Osteoblast (primary cell): Measurements from ENCODE around the gene PCK2. TPM values are rescaled to one million over a fixed set of nuclear protein-coding genes. Genes with fewer than 3 reads are reported as not detected.
A peak's percentile ranks its signal among the peaks of the same experiment; 100 is the strongest.

Source experiments
- DNase-seq: peaks from one replicate; pipeline ENCODE4 v3.0.0; 2011; ENCODE audit warnings: low spot score, mixed read lengths; ENCODE audit not compliant: insufficient read length; ENCODE audit errors: missing footprints
- H2AFZ ChIP-seq: 2 replicates; pipeline ENCODE4 v1.6.0; 2011; ENCODE audit warnings: mild to moderate bottlenecking, low read length
- H3K27ac ChIP-seq: 2 replicates; pipeline ENCODE4 v1.5.1; 2011; ENCODE audit warnings: mild to moderate bottlenecking, low read depth, low read length, moderate library complexity
- H3K27me3 ChIP-seq: 2 replicates; pipeline ENCODE4 v1.6.0; 2012; ENCODE audit warnings: mild to moderate bottlenecking, control low read depth, inconsistent platforms, low read length, moderate library complexity; ENCODE audit not compliant: insufficient read depth
- H3K36me3 ChIP-seq: 2 replicates; pipeline ENCODE4 v1.5.1; 2011; ENCODE audit warnings: mild to moderate bottlenecking, low read length, control low read depth, moderate library complexity; ENCODE audit not compliant: insufficient read depth
- H3K4me1 ChIP-seq: 2 replicates; pipeline ENCODE4 v1.5.1; 2011; ENCODE audit warnings: mild to moderate bottlenecking, low read length, control low read depth, moderate library complexity; ENCODE audit not compliant: insufficient read depth
- H3K4me2 ChIP-seq: 2 replicates; pipeline ENCODE4 v1.6.0; 2011; ENCODE audit warnings: mild to moderate bottlenecking, low read length; ENCODE audit not compliant: insufficient read depth
- H3K4me3 ChIP-seq: fragments of 200-600 bp; sonication (generic); 3 replicates; pipeline ENCODE4 v1.5.1; 2012; ENCODE audit warnings: mild to moderate bottlenecking, low read length, inconsistent platforms; ENCODE audit not compliant: insufficient read depth
- H3K79me2 ChIP-seq: 2 replicates; pipeline ENCODE4 v1.6.0; 2012; ENCODE audit warnings: mild to moderate bottlenecking, low read length, control low read depth, inconsistent platforms; ENCODE audit not compliant: insufficient read depth
- H3K9me3 ChIP-seq: 2 replicates; pipeline ENCODE4 v1.5.1; 2011; ENCODE audit warnings: low read depth, low read length, control low read depth
- H4K20me1 ChIP-seq: 2 replicates; pipeline ENCODE4 v1.6.0; 2012; ENCODE audit warnings: mild to moderate bottlenecking, low read length, control low read depth; ENCODE audit not compliant: insufficient read depth
- total RNA-seq: library from RNA; depleted of rRNA; stranded (reverse); fragments of >200 nt; gene quantifications from 2 replicates; pipeline ENCODE4 v1.2.3, GENCODE V29; 2012
- TF ChIP-seq, protein P1 (sequence below): IDR thresholded peaks from 2 replicates; pipeline ENCODE4 v1.5.1; 2011; ENCODE audit warnings: mild to moderate bottlenecking, low read depth, low read length, moderate library complexity; ENCODE audit errors: extremely low read depth

PCK2 gene
- total RNA-seq, 1 donor: 35.1 TPM

- no peaks in the 10 kb centered on the region for H3K79me2 ChIP-seq
- H2AFZ ChIP-seq: no peak overlapping the region
- no peaks in the 10 kb centered on the region for H4K20me1 ChIP-seq
- no peak overlapping the region for H3K4me2 ChIP-seq
- TF ChIP-seq, protein P1, sequence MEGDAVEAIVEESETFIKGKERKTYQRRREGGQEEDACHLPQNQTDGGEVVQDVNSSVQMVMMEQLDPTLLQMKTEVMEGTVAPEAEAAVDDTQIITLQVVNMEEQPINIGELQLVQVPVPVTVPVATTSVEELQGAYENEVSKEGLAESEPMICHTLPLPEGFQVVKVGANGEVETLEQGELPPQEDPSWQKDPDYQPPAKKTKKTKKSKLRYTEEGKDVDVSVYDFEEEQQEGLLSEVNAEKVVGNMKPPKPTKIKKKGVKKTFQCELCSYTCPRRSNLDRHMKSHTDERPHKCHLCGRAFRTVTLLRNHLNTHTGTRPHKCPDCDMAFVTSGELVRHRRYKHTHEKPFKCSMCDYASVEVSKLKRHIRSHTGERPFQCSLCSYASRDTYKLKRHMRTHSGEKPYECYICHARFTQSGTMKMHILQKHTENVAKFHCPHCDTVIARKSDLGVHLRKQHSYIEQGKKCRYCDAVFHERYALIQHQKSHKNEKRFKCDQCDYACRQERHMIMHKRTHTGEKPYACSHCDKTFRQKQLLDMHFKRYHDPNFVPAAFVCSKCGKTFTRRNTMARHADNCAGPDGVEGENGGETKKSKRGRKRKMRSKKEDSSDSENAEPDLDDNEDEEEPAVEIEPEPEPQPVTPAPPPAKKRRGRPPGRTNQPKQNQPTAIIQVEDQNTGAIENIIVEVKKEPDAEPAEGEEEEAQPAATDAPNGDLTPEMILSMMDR: no peak
- no peaks in the 10 kb centered on the region for H3K9me3 ChIP-seq
- no peaks in the 10 kb centered on the region for H3K36me3 ChIP-seq
- peaks cover 39% of the 10 kb centered on the region for H3K27me3 ChIP-seq
- no peak for DNase-seq
- H3K4me3 ChIP-seq: no peak overlapping the region
- no peak overlapping the region for H3K27ac ChIP-seq
- H3K4me1 ChIP-seq: peaks cover 5% of the 10 kb centered on the region
Measured at GRCh38 chr14:24078146-24078545, 16.0 kb upstream of the PCK2 start.

- Histone ChIP-seq H2AFZ (no peak overlapping the region), H3K4me1 (peaks cover 5% of the 10 kb centered on the region), H3K4me3 (no peak overlapping the region), H3K27me3 (peaks cover 40% of the 10 kb centered on the region), H4K20me1 (no peaks in the 10 kb centered on the region), H3K36me3 (no peaks in the 10 kb centered on the region), H3K4me2 (no peak overlapping the region), H3K79me2 (no peaks in the 10 kb centered on the region), H3K9me3 (no peaks in the 10 kb centered on the region), H3K27ac (no peak overlapping the region)
- TF ChIP-seq, protein P1: no peak
- no peak for DNase-seq
Measured at GRCh38 chr14:24079491-24080141, 14.5 kb upstream of the PCK2 start.

DNA sequence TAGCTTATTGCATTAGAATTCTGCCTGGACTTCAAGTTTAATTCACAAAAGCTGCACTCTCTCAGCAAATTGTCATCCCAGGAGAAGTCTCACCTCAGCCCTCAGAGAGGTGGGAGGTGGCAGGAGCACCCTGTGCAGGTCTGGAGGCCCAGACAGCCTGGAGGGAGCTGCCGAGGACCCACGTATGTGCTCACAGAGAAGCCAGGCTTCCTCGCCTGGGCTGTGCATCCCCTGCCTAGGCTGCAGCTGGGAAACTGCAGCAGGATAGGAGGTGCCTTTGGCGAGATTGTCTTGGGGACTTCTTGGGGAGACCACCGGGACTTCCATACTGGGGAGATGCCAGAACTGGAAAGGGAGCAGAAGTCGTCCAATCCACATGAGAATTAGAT is 14.0 kb upstream of the PCK2 start:
- peaks cover 40% of the 10 kb centered on the region for H3K27me3 ChIP-seq
- H3K36me3 ChIP-seq: no peaks in the 10 kb centered on the region
- H3K27ac ChIP-seq: no peak overlapping the region
- H3K79me2 ChIP-seq: no peaks in the 10 kb centered on the region
- no peaks in the 10 kb centered on the region for H4K20me1 ChIP-seq
- H3K4me1 ChIP-seq: peaks cover 5% of the 10 kb centered on the region
- no peak overlapping the region for H2AFZ ChIP-seq
- TF ChIP-seq, protein P1: no peak
- H3K4me3 ChIP-seq: no peak overlapping the region
- H3K4me2 ChIP-seq: no peak overlapping the region
- no peak for DNase-seq
- no peaks in the 10 kb centered on the region for H3K9me3 ChIP-seq

- peak overlapping the region; percentile 82 for H3K4me2 ChIP-seq
- no peaks in the 10 kb centered on the region for H4K20me1 ChIP-seq
- peaks cover 5% of the 10 kb centered on the region for H3K4me1 ChIP-seq
- peak; percentile 93 for DNase-seq
- peak overlapping the region; percentile 68 for H3K4me3 ChIP-seq
- H3K27me3 ChIP-seq: peaks cover 40% of the 10 kb centered on the region
- peak overlapping the region; percentile 71 for H2AFZ ChIP-seq
- TF ChIP-seq, protein P1: no peak
- no peaks in the 10 kb centered on the region for H3K9me3 ChIP-seq
- H3K27ac ChIP-seq: no peak overlapping the region
- no peaks in the 10 kb centered on the region for H3K36me3 ChIP-seq
- no peaks in the 10 kb centered on the region for H3K79me2 ChIP-seq
Measured at GRCh38 chr14:24080888-24081738, 13.0 kb upstream of the PCK2 start.
